Upper lobe of left lung (tissue), 6 donors: Measurements from ENCODE around the gene ZSCAN18. TPM values are rescaled to one million over a fixed set of nuclear protein-coding genes. Genes with fewer than 3 reads are reported as not detected.
A peak's percentile ranks its signal among the peaks of the same experiment; 100 is the strongest.

Experiments used
- ATAC-seq, 2 donors: fragments of 200-7000 bp; cut with Tn5 transposase; one replicate each; pipeline ENCODE4 v1.9.1; 2022; ENCODE audit warnings: mild to moderate bottlenecking in 2 of 2, moderate library complexity in 2 of 2; ENCODE audit not compliant: low FRiP score in 2 of 2
- DNase-seq, 2 donors: peaks; one replicate each; pipeline ENCODE4 v3.0.0-alpha.2; 2019 to 2020
- H3K27ac ChIP-seq, 4 donors: fragments of 200-600 bp; sonication (generic); one replicate each; pipeline ENCODE4 v1.5.1; 2016 to 2019
- H3K27me3 ChIP-seq, 4 donors: fragments of 200-600 bp; sonication (generic); one replicate each; pipeline ENCODE4 v1.5.1; 2017 to 2019
- H3K36me3 ChIP-seq, 4 donors: fragments of 200-600 bp; sonication (generic); one replicate each; pipeline ENCODE4 v1.5.1; 2016 to 2019
- H3K4me1 ChIP-seq, 4 donors: fragments of 200-600 bp; sonication (generic); one replicate each; pipeline ENCODE4 v1.5.1; 2018 to 2019
- H3K4me3 ChIP-seq, 4 donors: fragments of 200-600 bp; sonication (generic); one replicate each; pipeline ENCODE4 v1.5.1; 2017 to 2019; ENCODE audit warnings: mild to moderate bottlenecking in 2 of 4, moderate library complexity in 1 of 4
- H3K9me3 ChIP-seq, 4 donors: fragments of 200-600 bp; sonication (generic); one replicate each; pipeline ENCODE4 v1.5.1; 2018 to 2019
- EP300 ChIP-seq, 4 donors: sonication (generic); formaldehyde crosslinking; IDR thresholded peaks; one replicate each; pipeline ENCODE4 v1.5.1; 2017; ENCODE audit warnings: antibody characterized with exemption in 4 of 4, control low read depth in 2 of 4
- POLR2A ChIP-seq, 4 donors: fragments of 450-650 bp; IDR thresholded peaks; one replicate each; pipeline ENCODE4 v1.5.1; 2016 to 2017; ENCODE audit warnings: antibody characterized with exemption in 4 of 4, mild to moderate bottlenecking in 2 of 4
- POLR2AphosphoS5 ChIP-seq, 2 donors: sonication (generic); formaldehyde crosslinking; IDR thresholded peaks; one replicate each; pipeline ENCODE4 v1.5.1; 2017; ENCODE audit warnings: antibody characterized with exemption in 2 of 2
- WGBS, 2 donors: methylation state at CpG; one replicate each; pipeline ENCODE4 v1.1.5; 2017 to 2018; 5-methylcytosine and 5-hydroxymethylcytosine counted together
- total RNA-seq, 6 donors: library from RNA; depleted of rRNA in 4 of 6; stranded (reverse); fragments of >200 nt in 4 of 6; gene quantifications; one replicate each; pipeline versions ENCODE4 v1.1.0 to v1.2.1, GENCODE V29; 2016 to 2021
- TF ChIP-seq, protein P1 (sequence below), 6 experiments: fragments of 450-650 bp in 4 of 6; fragments of 200-600 bp in 2 of 6; sonication (generic) in 2 of 6; IDR thresholded peaks; one replicate each; pipeline ENCODE4 v1.5.1; 2016 to 2019; ENCODE audit warnings: antibody characterized with exemption in 6 of 6
- donor health status: DM: no; HTN: no; CAD: no; lungs with moderate emphysema.
- donor health status: DM: no; HTN: yes; CAD: no; lungs with severe emphysema.

The ZSCAN18 gene
- total RNA-seq, 6 donors from 2014 or later, result 30.6 to 116 (median 74.1) TPM

DNA sequence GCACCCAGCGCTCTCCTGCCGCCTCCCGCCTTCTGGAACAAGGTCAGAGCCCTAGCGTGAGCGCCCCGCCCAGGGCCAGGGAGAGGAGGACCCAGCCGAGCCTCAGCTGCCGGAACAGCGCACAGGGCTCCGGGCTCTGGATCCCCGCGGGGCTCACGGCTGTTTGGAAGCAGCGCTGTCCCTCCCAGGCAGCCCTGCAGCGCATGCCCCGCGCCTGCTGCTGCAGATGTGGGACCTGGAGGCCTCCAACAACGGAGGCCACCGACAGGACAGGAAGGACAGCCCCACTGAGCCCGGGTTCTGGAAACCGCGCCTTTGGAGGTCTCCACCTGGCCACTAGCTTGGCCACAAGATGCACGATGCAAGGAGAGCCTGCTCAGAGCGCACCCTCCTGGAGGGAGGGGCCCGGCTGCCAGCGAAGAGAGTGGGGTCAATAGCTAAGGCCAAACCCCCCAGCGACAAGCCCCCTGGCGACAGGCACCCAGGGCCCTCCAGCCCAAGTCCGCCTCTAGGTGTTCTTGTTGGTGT, 12.6 kb downstream of the ZSCAN18 start:
- Histone ChIP-seq H3K27me3 (no peaks in the 10 kb centered on the region), H3K4me3 (no peak overlapping the region), H3K9me3 (peaks cover 5 to 93% (median 75%) of the 10 kb centered on the region in 4 donors), H3K27ac (no peak overlapping the region), H3K36me3 (peaks cover 0 to 54% (median 38%) of the 10 kb centered on the region in 4 donors), H3K4me1 (no peaks in the 10 kb centered on the region)
- peak; percentile 20 to 23 for ATAC-seq
- 98% methylated on average over 9 to 20 of the region's 29 CpGs for WGBS, 2 donors
- peak in 1 of 2 donors; percentile 71 for DNase-seq
- TF ChIP-seq, protein P1, sequence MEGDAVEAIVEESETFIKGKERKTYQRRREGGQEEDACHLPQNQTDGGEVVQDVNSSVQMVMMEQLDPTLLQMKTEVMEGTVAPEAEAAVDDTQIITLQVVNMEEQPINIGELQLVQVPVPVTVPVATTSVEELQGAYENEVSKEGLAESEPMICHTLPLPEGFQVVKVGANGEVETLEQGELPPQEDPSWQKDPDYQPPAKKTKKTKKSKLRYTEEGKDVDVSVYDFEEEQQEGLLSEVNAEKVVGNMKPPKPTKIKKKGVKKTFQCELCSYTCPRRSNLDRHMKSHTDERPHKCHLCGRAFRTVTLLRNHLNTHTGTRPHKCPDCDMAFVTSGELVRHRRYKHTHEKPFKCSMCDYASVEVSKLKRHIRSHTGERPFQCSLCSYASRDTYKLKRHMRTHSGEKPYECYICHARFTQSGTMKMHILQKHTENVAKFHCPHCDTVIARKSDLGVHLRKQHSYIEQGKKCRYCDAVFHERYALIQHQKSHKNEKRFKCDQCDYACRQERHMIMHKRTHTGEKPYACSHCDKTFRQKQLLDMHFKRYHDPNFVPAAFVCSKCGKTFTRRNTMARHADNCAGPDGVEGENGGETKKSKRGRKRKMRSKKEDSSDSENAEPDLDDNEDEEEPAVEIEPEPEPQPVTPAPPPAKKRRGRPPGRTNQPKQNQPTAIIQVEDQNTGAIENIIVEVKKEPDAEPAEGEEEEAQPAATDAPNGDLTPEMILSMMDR (IDR thresholded peaks at IDR 0.05), result no peak
- TF ChIP-seq POLR2AphosphoS5 (IDR thresholded peaks at IDR 0.05), result no peak

- H3K9me3 ChIP-seq, result peaks cover 5 to 93% (median 77%) of the 10 kb centered on the region in 4 donors
- H3K27ac ChIP-seq, result no peak overlapping the region
- H3K4me3 ChIP-seq, result no peak overlapping the region
- no peaks in the 10 kb centered on the region for H3K27me3 ChIP-seq
- no peak for TF ChIP-seq POLR2A (IDR thresholded peaks at IDR 0.05)
- no peak for TF ChIP-seq POLR2AphosphoS5 (IDR thresholded peaks at IDR 0.05)
- TF ChIP-seq, protein P1 (IDR thresholded peaks at IDR 0.05), result no peak
- no peak for TF ChIP-seq EP300 (IDR thresholded peaks at IDR 0.05)
- 98% methylated on average over 50 to 62 of the region's 69 CpGs for WGBS, 2 donors
- peak in 1 of 2 donors; percentile 78 for DNase-seq
- peak in 1 of 2 donors; percentile 21 for ATAC-seq
- no peaks in the 10 kb centered on the region for H3K4me1 ChIP-seq
- peaks cover 0 to 52% (median 36%) of the 10 kb centered on the region in 4 donors for H3K36me3 ChIP-seq
Measured at GRCh38 chr19:58084596-58085347, 13.3 kb downstream of the ZSCAN18 start.

GRCh38 chr19:58083021-58083420, 15.0 kb downstream of the ZSCAN18 start:
- Histone ChIP-seq H3K4me1 (no peaks in the 10 kb centered on the region), H3K36me3 (peaks cover 0 to 42% (median 33%) of the 10 kb centered on the region in 4 donors), H3K4me3 (no peak overlapping the region), H3K27me3 (no peaks in the 10 kb centered on the region), H3K27ac (no peak overlapping the region), H3K9me3 (peaks cover 5 to 93% (median 77%) of the 10 kb centered on the region in 4 donors)
- no peak for DNase-seq
- TF ChIP-seq, protein P1 (IDR thresholded peaks at IDR 0.05), result no peak
- no peak for TF ChIP-seq EP300 (IDR thresholded peaks at IDR 0.05)
- no peak for TF ChIP-seq POLR2A (IDR thresholded peaks at IDR 0.05)
- no peak for TF ChIP-seq POLR2AphosphoS5 (IDR thresholded peaks at IDR 0.05)
- WGBS, 2 donors, result 96 to 98% methylated on average over 3 of the region's 3 CpGs
- ATAC-seq, result no peak

- no peak for ATAC-seq
- TF ChIP-seq POLR2A (IDR thresholded peaks at IDR 0.05), result no peak
- no peak for TF ChIP-seq EP300 (IDR thresholded peaks at IDR 0.05)
- TF ChIP-seq, protein P1 (IDR thresholded peaks at IDR 0.05), result no peak
- TF ChIP-seq POLR2AphosphoS5 (IDR thresholded peaks at IDR 0.05), result no peak
- Histone ChIP-seq H3K4me3 (no peak overlapping the region), H3K27ac (no peak overlapping the region), H3K4me1 (no peaks in the 10 kb centered on the region), H3K36me3 (peaks cover 0 to 11% (median 10%) of the 10 kb centered on the region in 4 donors), H3K9me3 (peaks cover 5 to 82% (median 67%) of the 10 kb centered on the region in 4 donors), H3K27me3 (no peaks in the 10 kb centered on the region)
- DNase-seq, result no peak
- WGBS, 2 donors, result 96% methylated on average over 10 of the region's 10 CpGs
Measured at GRCh38 chr19:58079792-58080191, 18.2 kb downstream of the ZSCAN18 start.
